ENCODE data around the gene NR1D2.

- TF ChIP-seq CTCF (conservative IDR thresholded peaks at IDR 0.05): no peak
- no peak for TF ChIP-seq EZH2 (IDR thresholded peaks at IDR 0.05; ENCODE audit: low read depth)
These were observed 75.1 kb downstream of the NR1D2 start for GRCh38 chr3:24020036-24020691.
